Liver (tissue), 3 donors: ENCODE results near the gene CTSC.

Source experiments
- ATF3 ChIP-seq: IDR thresholded peaks from 2 replicates; pipeline ENCODE4 v1.6.1; 2016; ENCODE audit warnings: antibody characterized with exemption
- FOXA1 ChIP-seq: IDR thresholded peaks from 2 replicates; pipeline ENCODE4 v1.6.1; 2016; ENCODE audit warnings: antibody characterized with exemption
- JUND ChIP-seq, 2 donors: IDR thresholded peaks; 2 replicates each; pipeline ENCODE4 v1.6.1; 2016; ENCODE audit warnings: antibody characterized with exemption in 2 of 2
- RAD21 ChIP-seq, 2 donors: IDR thresholded peaks; 2 replicates each; pipeline ENCODE4 v1.6.1; 2016; ENCODE audit warnings: antibody characterized with exemption in 2 of 2, mild to moderate bottlenecking in 2 of 2
- REST ChIP-seq: IDR thresholded peaks from 2 replicates; pipeline ENCODE4 v1.6.1; 2016; ENCODE audit warnings: antibody characterized with exemption, mild to moderate bottlenecking
- TAF1 ChIP-seq: conservative IDR thresholded peaks from 2 replicates; pipeline ENCODE4 v1.6.1; 2016; ENCODE audit warnings: antibody characterized with exemption, mild to moderate bottlenecking
- YY1 ChIP-seq: IDR thresholded peaks from 2 replicates; pipeline ENCODE4 v1.6.1; 2016; ENCODE audit warnings: antibody characterized with exemption, mild to moderate bottlenecking
- TF ChIP-seq, protein P1 (sequence below): fragments of 150-350 bp; IDR thresholded peaks from 2 replicates; pipeline ENCODE4 v1.5.1; 2017; ENCODE audit warnings: improper control_type of control experiment, low read depth, low read length; ENCODE audit not compliant: missing input control
- donor health status: healthy.
- donor health status: healthy.

GRCh38 chr11:88277349-88277915 is 60.1 kb downstream of the CTSC start:
- TF ChIP-seq, protein P1, sequence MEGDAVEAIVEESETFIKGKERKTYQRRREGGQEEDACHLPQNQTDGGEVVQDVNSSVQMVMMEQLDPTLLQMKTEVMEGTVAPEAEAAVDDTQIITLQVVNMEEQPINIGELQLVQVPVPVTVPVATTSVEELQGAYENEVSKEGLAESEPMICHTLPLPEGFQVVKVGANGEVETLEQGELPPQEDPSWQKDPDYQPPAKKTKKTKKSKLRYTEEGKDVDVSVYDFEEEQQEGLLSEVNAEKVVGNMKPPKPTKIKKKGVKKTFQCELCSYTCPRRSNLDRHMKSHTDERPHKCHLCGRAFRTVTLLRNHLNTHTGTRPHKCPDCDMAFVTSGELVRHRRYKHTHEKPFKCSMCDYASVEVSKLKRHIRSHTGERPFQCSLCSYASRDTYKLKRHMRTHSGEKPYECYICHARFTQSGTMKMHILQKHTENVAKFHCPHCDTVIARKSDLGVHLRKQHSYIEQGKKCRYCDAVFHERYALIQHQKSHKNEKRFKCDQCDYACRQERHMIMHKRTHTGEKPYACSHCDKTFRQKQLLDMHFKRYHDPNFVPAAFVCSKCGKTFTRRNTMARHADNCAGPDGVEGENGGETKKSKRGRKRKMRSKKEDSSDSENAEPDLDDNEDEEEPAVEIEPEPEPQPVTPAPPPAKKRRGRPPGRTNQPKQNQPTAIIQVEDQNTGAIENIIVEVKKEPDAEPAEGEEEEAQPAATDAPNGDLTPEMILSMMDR = no peak
- no peak for TF ChIP-seq JUND (IDR thresholded peaks at IDR 0.05)
- TF ChIP-seq REST = no peak
- no peak for TF ChIP-seq ATF3
- no peak for TF ChIP-seq RAD21 (IDR thresholded peaks at IDR 0.05)
- TF ChIP-seq TAF1 = no peak
- TF ChIP-seq YY1 = no peak
- TF ChIP-seq FOXA1 = no peak
